K562 (cell line): ENCODE data around the gene ADPRHL1. TPM values are rescaled to one million over a fixed set of nuclear protein-coding genes. Genes with fewer than 3 reads are reported as not detected.

Experiments
- ATAC-seq: fragments of 200-7000 bp; cut with Tn5 transposase; 3 replicates; pipeline ENCODE4 v1.9.1; 2020; ENCODE audit warnings: moderate library complexity
- BruUV-seq: library from RNA; stranded (reverse); fragments of 400-500 nt; replicated peaks from 2 replicates; lab custom pipeline; 2021; lab: Mats Ljungman, UMichigan
- CTCF ChIA-PET: fragments of 300-600 bp; formaldehyde crosslinking; extraction: SDS; loops from one replicate; lab custom pipeline; 2021; ENCODE audit warnings: low intra/inter-chr PET ratio; lab: Yijun Ruan, JAX
- POLR2A ChIA-PET: fragments of 300-600, 350-650 bp; sonication (Branson Sonifier 250); formaldehyde crosslinking; extraction: SDS; loops from one replicate; lab custom pipeline; 2021; ENCODE audit warnings: antibody characterized with exemption, inconsistent platforms; lab: Yijun Ruan, JAX
- DNase-seq, 4 experiments: peaks; one replicate each; pipeline versions ENCODE4 v3.0.0 to v3.0.0-alpha.2; 2011 to 2018; ENCODE audit warnings: low spot score in 3 of 4, mixed read lengths in 3 of 4; ENCODE audit errors: extremely low read depth in 1 of 4
- FAIRE-seq: peaks from 2 replicates; lab custom pipeline; 2011; peaks lifted over from hg19 to GRCh38; lab: Jason Lieb, UNC
- H2AFZ ChIP-seq: 2 replicates; pipeline ENCODE4 v1.6.0; 2011; ENCODE audit warnings: low read depth, low read length, control low read depth, inconsistent platforms
- H3K27ac ChIP-seq: fragments of 200-600 bp; 3 replicates; pipeline ENCODE4 v1.8.0; 2011; ENCODE audit warnings: low read depth, mild to moderate bottlenecking, control low read depth, inconsistent platforms, low read length, moderate library complexity, mixed read lengths; ENCODE audit errors: extremely low read depth
- H3K27me3 ChIP-seq, 2 experiments: fragments of 300-600 bp in 1 of 2; 2 replicates in 1 of 2; 3 replicates in 1 of 2; pipeline versions ENCODE4 v1.6.0 to v1.8.0; 2011; ENCODE audit warnings: inconsistent platforms in 2 of 2, low read length in 2 of 2, mild to moderate bottlenecking in 1 of 2, mixed read lengths in 1 of 2, moderate library complexity in 1 of 2; ENCODE audit not compliant: control insufficient read depth in 2 of 2, insufficient read depth in 2 of 2
- H3K36me3 ChIP-seq: fragments of 300-600 bp; 3 replicates; pipeline ENCODE4 v1.8.0; 2011; ENCODE audit warnings: mild to moderate bottlenecking, low read length, inconsistent platforms; ENCODE audit not compliant: control insufficient read depth, insufficient read depth
- H3K4me1 ChIP-seq, 2 experiments: fragments of 200-600 bp in 1 of 2; replicated peaks in 1 of 2; 2 replicates in 1 of 2; 3 replicates in 1 of 2; pipeline versions ENCODE4 v1.5.1 to v1.8.0; 2011; ENCODE audit warnings: inconsistent platforms in 2 of 2, low read length in 2 of 2, mild to moderate bottlenecking in 1 of 2, mixed read lengths in 1 of 2, moderate library complexity in 1 of 2; ENCODE audit not compliant: control insufficient read depth in 2 of 2, insufficient read depth in 2 of 2
- H3K4me2 ChIP-seq: 2 replicates; pipeline ENCODE4 v1.6.1; 2011; ENCODE audit warnings: low read length, control low read depth, inconsistent platforms, mixed read lengths; ENCODE audit not compliant: insufficient read depth
- H3K4me3 ChIP-seq: fragments of 200-600 bp; sonication (generic), shearing (Covaris generic); 2 replicates; pipeline ENCODE4 v1.5.1; 2016; ENCODE audit warnings: control low read depth, inconsistent platforms
- H3K79me2 ChIP-seq: fragments of 200-600 bp; 3 replicates; pipeline ENCODE4 v1.8.0; 2011; ENCODE audit warnings: low read length, inconsistent platforms; ENCODE audit not compliant: control insufficient read depth, insufficient read depth
- H3K9ac ChIP-seq, 2 experiments: 2 replicates each; pipeline versions ENCODE4 v1.6.0 to v1.6.1; 2011; ENCODE audit warnings: low read depth in 2 of 2, low read length in 2 of 2, control low read depth in 1 of 2, inconsistent platforms in 1 of 2, mild to moderate bottlenecking in 1 of 2, mixed read lengths in 1 of 2; ENCODE audit not compliant: insufficient read depth in 1 of 2
- H3K9me1 ChIP-seq: one replicate; pipeline ENCODE4 v1.6.0; 2011; ENCODE audit warnings: inconsistent platforms, mild to moderate bottlenecking, low read length, moderate library complexity; ENCODE audit not compliant: control insufficient read depth, insufficient read depth
- H3K9me3 ChIP-seq: replicated peaks from 2 replicates; pipeline ENCODE4 v1.5.1; 2011; ENCODE audit warnings: low read depth, low read length, inconsistent platforms; ENCODE audit not compliant: control insufficient read depth, insufficient read depth
- H4K20me1 ChIP-seq: replicated peaks from 2 replicates; pipeline ENCODE4 v1.6.1; 2011; ENCODE audit warnings: low read length, inconsistent platforms, mixed read lengths; ENCODE audit not compliant: control insufficient read depth, insufficient read depth
- ATF3 ChIP-seq, 2 experiments: fragments of 450-650 bp in 1 of 2; sonication (generic) in 1 of 2; formaldehyde crosslinking in 1 of 2; IDR thresholded peaks in 1 of 2; conservative IDR thresholded peaks in 1 of 2; 2 replicates each; pipeline versions ENCODE4 v1.6.1 to v1.8.1; 2016 to 2023; ENCODE audit warnings: mild to moderate bottlenecking in 2 of 2, moderate library complexity in 2 of 2, inconsistent platforms in 1 of 2, missing genetic modification reagents in 1 of 2
- CEBPB ChIP-seq: fragments of 450-650 bp; IDR thresholded peaks from 2 replicates; pipeline ENCODE4 v1.6.1; 2016; ENCODE audit warnings: missing genetic modification characterization, missing compliant biosample characterization
- CEBPG ChIP-seq, 3 experiments: fragments of 200-800 bp in 1 of 3; sonication (Bioruptor generic) in 1 of 3; sonication (generic) in 1 of 3; formaldehyde crosslinking in 1 of 3; IDR thresholded peaks in 2 of 3; conservative IDR thresholded peaks in 1 of 3; 2 replicates each; pipeline versions ENCODE4 v1.6.1 to v1.8.0; 2016 to 2022; ENCODE audit warnings: missing compliant biosample characterization in 2 of 3, missing genetic modification characterization in 2 of 3, mild to moderate bottlenecking in 1 of 3, missing genetic modification reagents in 1 of 3
- MYNN ChIP-seq, 2 experiments: sonication (generic); formaldehyde crosslinking in 1 of 2; IDR thresholded peaks; 2 replicates each; pipeline versions ENCODE4 v1.5.0 to v1.6.1; 2016 to 2020; ENCODE audit warnings: antibody characterized with exemption in 1 of 2, missing genetic modification reagents in 1 of 2
- SMARCE1 ChIP-seq: fragments of 450-650 bp; IDR thresholded peaks from 2 replicates; pipeline ENCODE4 v1.7.1; 2016; ENCODE audit warnings: mild to moderate bottlenecking
- ZBTB26 ChIP-seq: fragments of 450-650 bp; formaldehyde crosslinking; IDR thresholded peaks from 2 replicates; pipeline ENCODE4 v1.4.0; 2022; ENCODE audit warnings: missing genetic modification characterization
- ZNF384 ChIP-seq: IDR thresholded peaks from 2 replicates; pipeline ENCODE4 v1.6.1; 2012; ENCODE audit warnings: low read depth, low read length, improper control_type of control experiment
- ZNF407 ChIP-seq: fragments of 450-650 bp; IDR thresholded peaks from 2 replicates; pipeline ENCODE4 v1.6.1; 2016; ENCODE audit warnings: low read depth
- WGBS: fragments of 100-300 bp; shearing (Covaris generic); methylation state at CpG from one replicate; pipeline ENCODE4 v1.1.6; 2016; ENCODE audit warnings: low coverage, mixed read lengths; ENCODE audit not compliant: insufficient coverage; ENCODE audit errors: missing lambda C conversion rate; 5-methylcytosine and 5-hydroxymethylcytosine counted together
- in situ Hi-C: fragments of 300-500 bp; cut with MboI; formaldehyde crosslinking; loops from 4 replicates; pipeline ENCODE4 v1.15.0; 2018; ENCODE audit warnings: inconsistent platforms, mixed read lengths
- intact Hi-C: fragments of 100-400 bp; cut with micrococcal nuclease; formaldehyde crosslinking; loops from 2 replicates; pipeline ENCODE4 v1.14.2; 2022
- polyA plus RNA-seq, 8 experiments: library from polyadenylated mRNA; depleted of rRNA in 4 of 8; stranded (reverse) in 5 of 8; unstranded in 3 of 8; fragments of >200 nt; fragmentation: Nextera tagmentation in 2 of 8; fragmentation: Illumina TruSeq in 1 of 8; extraction: Ambion mirVana in 2 of 8; extraction: Trizol in 1 of 8; gene quantifications; 2 replicates each; pipeline versions ENCODE4 v1.2.1 to v1.2.3, GENCODE V29; 2011 to 2014; ENCODE audit warnings: inconsistent platforms in 1 of 8, missing spikeins in 1 of 8
- total RNA-seq, 7 experiments: library from RNA; depleted of rRNA in 6 of 7; stranded (reverse); fragments of >200 nt in 6 of 7; fragmentation: Illumina TruSeq in 2 of 7; extraction: Trizol in 2 of 7; gene quantifications; 2 replicates each; pipeline versions ENCODE4 v1.2.1 to v1.2.3, GENCODE V29; 2011 to 2021; ENCODE audit warnings: low replicate concordance in 1 of 7

Gene ADPRHL1
- total and polyA plus RNA-seq, 9 of the 15 experiments (the other 6 are each of a cell fraction or from before 2014, with no cell fraction given), result 0.06 to 0.76 (median 0.37) TPM; not detected in 1

DNA sequence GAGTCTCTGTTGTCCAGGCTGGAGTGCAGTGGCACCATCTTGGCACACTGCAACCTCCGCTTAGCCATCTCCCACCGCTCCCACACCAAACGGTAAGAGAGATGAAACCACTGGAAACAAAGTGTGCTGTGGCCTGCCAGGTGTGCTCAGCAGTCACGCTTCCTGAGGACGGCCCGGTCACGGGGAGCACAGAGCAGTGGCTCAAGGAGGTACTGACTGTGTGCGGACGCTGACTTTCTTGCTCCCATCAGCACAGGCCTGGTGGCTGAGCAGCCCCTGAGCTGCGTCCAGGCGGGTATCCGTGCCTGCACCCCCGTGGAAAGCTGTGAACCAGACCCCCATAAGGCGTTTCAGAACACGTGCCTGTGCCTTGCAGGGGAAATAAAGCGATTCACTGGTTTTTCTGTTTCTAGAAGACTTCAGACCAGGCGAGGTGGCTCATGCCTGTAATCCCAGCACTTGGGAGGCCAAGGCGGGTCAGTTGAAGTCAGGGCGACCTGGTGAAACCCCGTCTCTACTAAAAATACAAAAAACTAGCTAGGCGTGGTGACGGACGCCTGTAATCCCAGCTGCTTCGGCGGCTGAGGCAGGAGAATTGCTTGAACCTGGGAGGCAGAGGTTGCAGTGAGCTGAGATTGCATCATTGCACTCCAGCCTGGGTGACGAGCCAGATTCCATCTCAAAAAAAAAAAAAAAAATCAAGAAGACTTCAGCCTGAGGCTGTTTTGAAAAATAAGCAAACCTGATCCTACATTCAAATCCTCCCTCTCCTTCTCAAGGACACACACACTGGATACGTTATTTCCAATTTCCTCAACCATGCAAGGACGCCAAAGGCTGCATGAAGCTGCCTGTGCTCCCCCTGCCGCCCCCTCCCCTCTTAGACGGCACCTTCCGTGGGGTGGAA lies 25.5 kb downstream of the ADPRHL1 start:
- no TSS peak for BruUV-seq
- in situ Hi-C loops, result no loop called here
- POLR2A ChIA-PET, result interaction anchor here (0.6 kb wide), 1 partner anchor 788 kb away, joined by 3 read pairs; no protein-coding TSS in a partner anchor
- Histone ChIP-seq H2AFZ (no peak overlapping the region), H3K9me3 (no peaks in the 10 kb centered on the region), H4K20me1 (peaks cover 4% of the 10 kb centered on the region; the same call in 1 of the 2 replicates), H3K9me1 (no peaks in the 10 kb centered on the region), H3K36me3 (no peaks in the 10 kb centered on the region), H3K27ac (no peak overlapping the region), H3K4me2 (no peak overlapping the region), H3K9ac (no peak overlapping the region), H3K79me2 (no peaks in the 10 kb centered on the region), H3K4me1 (peaks cover 0 to 28% of the 10 kb centered on the region in 2 experiments; a peak in 3 of 5 replicates), H3K27me3 (peaks cover 13 to 73% of the 10 kb centered on the region in 2 experiments; a peak in 4 of 5 replicates), H3K4me3 (no peak overlapping the region)
- ATAC-seq (peak; percentile 38; the same call in 1 of the 3 replicates), FAIRE-seq (no peak), DNase-seq (no peak)
- CTCF ChIA-PET, result no interaction called here
- WGBS, result 11% methylated on average over 20 of the region's 31 CpGs
- intact Hi-C loops, result no loop called here
- TF ChIP-seq CEBPG (CRISPR knock-in tag; IDR thresholded peaks at IDR 0.05) (no peak), CEBPG (tag; conservative IDR thresholded peaks at IDR 0.05 in 1 of 2, IDR thresholded peaks at IDR 0.05 in 1 of 2) (peak; percentile 69 to 78), CEBPB (tag) (peak; percentile 55; the same call in 1 of the 2 replicates), ATF3 (IDR thresholded peaks at IDR 0.05) (peak; percentile 77), ATF3 (CRISPR knock-in tag; conservative IDR thresholded peaks at IDR 0.05) (no peak), MYNN (IDR thresholded peaks at IDR 0.05) (no peak), MYNN (CRISPR knock-in tag; IDR thresholded peaks at IDR 0.05) (no peak), ZNF407 (no peak), ZNF384 (0 out of 2 replicates have a peak, but pooled peaks have one; percentile 58), SMARCE1 (no peak), ZBTB26 (CRISPR knock-in tag) (no peak)
